Measurements from ENCODE around the gene LCN9.

LCN9 gene

GRCh38 chr9:135677641-135678168 is 14.6 kb downstream of the LCN9 start:
- no peak for DNase-seq
- Histone ChIP-seq H3K36me3 (no peaks in the 10 kb centered on the region), H3K4me1 (no peaks in the 10 kb centered on the region), H3K4me3 (no peak overlapping the region), H3K27me3 (peaks cover 0 to 28% of the 10 kb centered on the region in 2 donors), H3K9me3 (no peaks in the 10 kb centered on the region), H3K27ac (no peak overlapping the region)
- no peak for TF ChIP-seq CTCF (IDR thresholded peaks at IDR 0.05)
- intact Hi-C loops (cut with DNase I; ENCODE audit: low total_unique reads): no loop called here

GRCh38 chr9:135678236-135679017 is 15.3 kb downstream of the LCN9 start:
- no peak for DNase-seq
- intact Hi-C loops (cut with DNase I; ENCODE audit: low total_unique reads): no loop called here

GRCh38 chr9:135680056-135680455 is 16.9 kb downstream of the LCN9 start:
- TF ChIP-seq CTCF (IDR thresholded peaks at IDR 0.05): no peak
- DNase-seq: no peak
- H3K36me3 ChIP-seq: no peaks in the 10 kb centered on the region
- intact Hi-C loops (cut with DNase I; ENCODE audit: low total_unique reads): no loop called here
- no peak overlapping the region for H3K27ac ChIP-seq
- no peak overlapping the region for H3K4me3 ChIP-seq
- H3K27me3 ChIP-seq: peaks cover 0 to 48% of the 10 kb centered on the region in 2 donors
- H3K4me1 ChIP-seq: no peaks in the 10 kb centered on the region
- no peaks in the 10 kb centered on the region for H3K9me3 ChIP-seq

More at GRCh38 chr9:135678236-135679017, 15.3 kb downstream of the LCN9 start:
- Histone ChIP-seq H3K9me3 (no peaks in the 10 kb centered on the region), H3K27me3 (peaks cover 0 to 32% of the 10 kb centered on the region in 2 donors), H3K4me3 (no peak overlapping the region), H3K4me1 (no peaks in the 10 kb centered on the region), H3K27ac (no peak overlapping the region), H3K36me3 (no peaks in the 10 kb centered on the region)
- no peak for TF ChIP-seq CTCF (IDR thresholded peaks at IDR 0.05)

GRCh38 chr9:135681161-135681560 is 18.1 kb downstream of the LCN9 start:
- Histone ChIP-seq H3K4me3 (no peak overlapping the region), H3K36me3 (no peaks in the 10 kb centered on the region), H3K4me1 (no peaks in the 10 kb centered on the region), H3K27ac (no peak overlapping the region), H3K27me3 (peaks cover 0 to 57% of the 10 kb centered on the region in 2 donors), H3K9me3 (no peaks in the 10 kb centered on the region)
- no peak for TF ChIP-seq CTCF (IDR thresholded peaks at IDR 0.05)
- DNase-seq: no peak
- intact Hi-C loops (cut with DNase I; ENCODE audit: low total_unique reads): no loop called here

- H3K36me3 ChIP-seq: no peaks in the 10 kb centered on the region
Observed at GRCh38 chr9:135683401-135684034, 20.4 kb downstream of the LCN9 start.

More at GRCh38 chr9:135683401-135684034, 20.4 kb downstream of the LCN9 start:
- Histone ChIP-seq H3K27ac (no peak overlapping the region), H3K27me3 (peaks cover 0 to 77% of the 10 kb centered on the region in 2 donors), H3K9me3 (no peaks in the 10 kb centered on the region), H3K4me3 (no peak overlapping the region), H3K4me1 (no peaks in the 10 kb centered on the region)
- DNase-seq: no peak
- TF ChIP-seq CTCF (IDR thresholded peaks at IDR 0.05): no peak
- intact Hi-C loops (cut with DNase I; ENCODE audit: low total_unique reads): no loop called here

All from tibial artery (tissue), 4 donors.